ENCODE measurements around the gene PM20D1. TPM values are rescaled to one million over a fixed set of nuclear protein-coding genes. Genes with fewer than 3 reads are reported as not detected.
"Not testable (repeated sequence)": the region's sequence is repeated elsewhere in the genome, so short reads cannot be mapped to it uniquely, and the experiment has no call there.

The PM20D1 gene
- total RNA-seq, 4 donors from 2014 or later = not detected

GRCh38 chr1:205883792-205884191, 33.9 kb upstream of the PM20D1 start:
- in situ Hi-C loops (cut with MboI; ENCODE audit: low pct_ligation_motif_present in 1 of 4, low pct_unique_long_range_greater_than_20kb in 1 of 4, low sequenced_read_pairs in 3 of 4) = no loop called here
- TF ChIP-seq EP300 (IDR thresholded peaks at IDR 0.05; ENCODE audit: low read depth) (no peak), POLR2A (IDR thresholded peaks at IDR 0.05) (no peak), POLR2AphosphoS5 (IDR thresholded peaks at IDR 0.05) (no peak), CTCF (IDR thresholded peaks at IDR 0.05) (no peak)
- Histone ChIP-seq H3K4me3 (no peak overlapping the region), H3K9me3 (no peaks in the 10 kb centered on the region), H3K4me1 (no peaks in the 10 kb centered on the region), H3K36me3 (no peaks in the 10 kb centered on the region), H3K27me3 (no peaks in the 10 kb centered on the region), H3K27ac (no peak overlapping the region)
- no peak for DNase-seq
- intact Hi-C loops (cut with DNase I; ENCODE audit: low total_unique reads) = no loop called here

DNA sequence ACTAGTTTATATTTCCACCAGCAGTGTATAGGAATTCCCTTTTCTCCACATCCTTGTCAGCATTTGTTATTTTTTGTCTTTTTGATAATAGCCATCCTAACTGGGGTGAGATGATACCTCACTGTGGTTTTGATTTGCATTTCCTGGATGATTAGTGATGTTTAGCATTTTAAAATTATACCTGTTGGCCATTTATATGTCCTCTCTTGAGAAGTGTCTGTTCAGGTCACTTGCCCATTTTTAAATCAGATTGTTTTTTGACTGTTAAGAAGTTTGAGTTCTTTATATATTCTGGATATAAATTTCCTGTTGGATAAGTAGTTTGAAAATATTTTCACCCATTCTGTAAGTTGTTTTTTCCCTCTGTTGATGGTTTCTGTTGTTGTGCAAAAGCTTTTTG, 31.0 kb upstream of the PM20D1 start:
- no peaks in the 10 kb centered on the region for H3K4me1 ChIP-seq
- intact Hi-C loops (cut with DNase I; ENCODE audit: low total_unique reads) = no loop called here
- H3K4me3 ChIP-seq = no peak overlapping the region
- TF ChIP-seq EP300 (IDR thresholded peaks at IDR 0.05; ENCODE audit: low read depth) = no peak
- TF ChIP-seq CTCF (IDR thresholded peaks at IDR 0.05) = no peak
- no peak for TF ChIP-seq POLR2A (IDR thresholded peaks at IDR 0.05)
- no peak for TF ChIP-seq POLR2AphosphoS5 (IDR thresholded peaks at IDR 0.05)
- in situ Hi-C loops (cut with MboI; ENCODE audit: low pct_ligation_motif_present in 1 of 4, low pct_unique_long_range_greater_than_20kb in 1 of 4, low sequenced_read_pairs in 3 of 4) = no loop called here
- H3K9me3 ChIP-seq = no peaks in the 10 kb centered on the region
- H3K36me3 ChIP-seq = no peaks in the 10 kb centered on the region
- H3K27ac ChIP-seq = no peak overlapping the region
- no peak for DNase-seq
- H3K27me3 ChIP-seq = peaks cover 6% of the 10 kb centered on the region

- no peak for DNase-seq
- Histone ChIP-seq H3K27me3 (peaks cover 6% of the 10 kb centered on the region), H3K36me3 (no peaks in the 10 kb centered on the region), H3K4me3 (no peak overlapping the region), H3K27ac (no peak overlapping the region), H3K4me1 (no peaks in the 10 kb centered on the region), H3K9me3 (no peaks in the 10 kb centered on the region)
- in situ Hi-C loops (cut with MboI; ENCODE audit: low pct_ligation_motif_present in 1 of 4, low pct_unique_long_range_greater_than_20kb in 1 of 4, low sequenced_read_pairs in 3 of 4) (no loop called here), intact Hi-C loops (cut with DNase I; ENCODE audit: low total_unique reads) (no loop called here)
- WGBS, 2 donors (ENCODE audit: low coverage in 1 of 2) = 94 to 100% methylated on average over 1 of the region's 1 CpG
- TF ChIP-seq POLR2A (IDR thresholded peaks at IDR 0.05) (no peak), CTCF (IDR thresholded peaks at IDR 0.05) (no peak), POLR2AphosphoS5 (IDR thresholded peaks at IDR 0.05) (no peak)
Measured at GRCh38 chr1:205879974-205880373, 30.0 kb upstream of the PM20D1 start.

DNA sequence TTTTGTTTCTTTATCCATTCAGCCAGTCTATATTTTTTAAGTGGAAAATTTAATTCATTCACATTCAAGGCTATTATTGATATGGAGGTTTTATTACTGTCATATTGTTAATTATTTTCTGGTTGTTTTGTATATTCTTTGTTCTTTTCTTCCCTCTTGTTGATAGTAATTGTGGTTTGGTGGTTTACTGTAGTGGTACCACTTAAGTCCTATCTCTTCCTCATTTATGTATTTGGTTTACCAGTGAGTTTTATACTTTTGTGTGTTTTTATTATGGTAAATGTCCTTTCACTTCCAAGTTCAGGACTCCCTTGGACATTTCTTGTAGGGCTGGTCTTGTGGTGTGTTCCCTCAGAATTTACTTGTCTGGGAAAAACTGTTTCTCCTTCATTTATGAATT, 28.1 kb upstream of the PM20D1 start:
- no peaks in the 10 kb centered on the region for H3K36me3 ChIP-seq
- peaks cover 6% of the 10 kb centered on the region for H3K27me3 ChIP-seq
- H3K4me1 ChIP-seq = no peaks in the 10 kb centered on the region
- H3K9me3 ChIP-seq = no peaks in the 10 kb centered on the region
- no peak for DNase-seq
- H3K27ac ChIP-seq = no peak overlapping the region
- TF ChIP-seq EP300 (IDR thresholded peaks at IDR 0.05; ENCODE audit: low read depth) (no peak), CTCF (IDR thresholded peaks at IDR 0.05) (no peak), POLR2A (IDR thresholded peaks at IDR 0.05) (no peak), POLR2AphosphoS5 (IDR thresholded peaks at IDR 0.05) (no peak)
- H3K4me3 ChIP-seq = no peak overlapping the region
- in situ Hi-C loops (cut with MboI; ENCODE audit: low pct_ligation_motif_present in 1 of 4, low pct_unique_long_range_greater_than_20kb in 1 of 4, low sequenced_read_pairs in 3 of 4) = no loop called here
- intact Hi-C loops (cut with DNase I; ENCODE audit: low total_unique reads) = no loop called here

DNA sequence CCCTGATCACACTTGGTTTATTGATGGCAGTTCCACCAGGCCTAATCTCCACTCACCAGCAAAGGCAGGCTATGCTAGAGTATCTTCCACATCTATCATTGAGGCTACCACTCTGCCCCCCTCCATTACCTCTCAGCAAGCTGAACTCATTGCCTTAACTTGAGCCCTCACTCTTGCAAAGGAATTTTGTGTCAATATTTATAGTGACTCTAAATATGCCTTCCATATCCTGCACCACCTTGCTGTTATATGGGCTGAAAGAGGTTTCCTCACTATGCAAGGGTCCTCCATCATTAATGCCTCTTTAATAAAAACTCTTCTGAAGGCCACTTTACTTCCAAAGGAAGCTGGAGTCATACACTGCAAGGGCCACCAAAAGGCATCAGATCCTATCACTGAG, 23.2 kb upstream of the PM20D1 start:
- intact Hi-C loops (cut with DNase I; ENCODE audit: low total_unique reads) = not testable (repeated sequence)

More for the DNA sequence above, 23.2 kb upstream of the PM20D1 start:
- H3K27ac ChIP-seq; in situ Hi-C loops (cut with MboI; ENCODE audit: low pct_ligation_motif_present in 1 of 4, low pct_unique_long_range_greater_than_20kb in 1 of 4, low sequenced_read_pairs in 3 of 4); H3K4me1 ChIP-seq; H3K4me3 ChIP-seq; H3K36me3 ChIP-seq; H3K9me3 ChIP-seq; DNase-seq; H3K27me3 ChIP-seq: not testable (repeated sequence)
